ENCODE data around the gene IRF2BPL. TPM values are rescaled to one million over a fixed set of nuclear protein-coding genes. Genes with fewer than 3 reads are reported as not detected.

The IRF2BPL gene
- total and polyA plus RNA-seq, 9 of the 15 experiments (the other 6 are each of a cell fraction or from before 2014, with no cell fraction given), result 0.52 to 21.6 (median 2.5) TPM

GRCh38 chr14:77007975-77008421, 20.5 kb downstream of the IRF2BPL start:
- Histone ChIP-seq H2AFZ (ENCODE audit: low read depth, low read length) (no peak overlapping the region), H3K79me2 (ENCODE audit: control insufficient read depth, insufficient read depth, low read length) (no peaks in the 10 kb centered on the region), H4K20me1 (replicated peaks; ENCODE audit: control insufficient read depth, insufficient read depth, low read length) (no peaks in the 10 kb centered on the region), H3K9me1 (ENCODE audit: control insufficient read depth, insufficient read depth, low read length) (no peaks in the 10 kb centered on the region), H3K9ac (ENCODE audit: insufficient read depth in 1 of 2, low read depth in 2 of 2, low read length in 2 of 2) (no peak overlapping the region), H3K27me3 (ENCODE audit: control insufficient read depth in 2 of 2, insufficient read depth in 2 of 2, low read length in 2 of 2) (no peaks in the 10 kb centered on the region; a peak in 1 of 5 replicates), H3K36me3 (ENCODE audit: control insufficient read depth, insufficient read depth, low read length) (no peaks in the 10 kb centered on the region), H3K4me1 (replicated peaks in 1 of 2; ENCODE audit: control insufficient read depth in 2 of 2, insufficient read depth in 2 of 2, low read length in 2 of 2) (peaks cover 0 to 7% of the 10 kb centered on the region in 2 experiments; a peak in 2 of 5 replicates), H3K9me3 (replicated peaks; ENCODE audit: control insufficient read depth, insufficient read depth, low read depth, low read length) (no peaks in the 10 kb centered on the region), H3K27ac (ENCODE audit: extremely low read depth, low read depth, low read length) (no peak overlapping the region), H3K4me3 (no peak overlapping the region), H3K4me2 (ENCODE audit: insufficient read depth, low read length) (no peak overlapping the region)
- no peak; the same call in 2 of the 3 replicates for ATAC-seq
- CTCF ChIA-PET (ENCODE audit: low intra/inter-chr PET ratio), result no interaction called here
- POLR2A ChIA-PET, result interaction anchor here (0.6 kb wide), 1 partner anchor 53 kb away, joined by 4 read pairs; no protein-coding TSS in a partner anchor
- WGBS (ENCODE audit: insufficient coverage, low coverage, missing lambda C conversion rate), result 20% methylated on average over 3 of the region's 3 CpGs
- no peak for FAIRE-seq
- in situ Hi-C loops (cut with MboI) (no loop called here), intact Hi-C loops (cut with micrococcal nuclease) (no loop called here)
- TF ChIP-seq MTA2 (IDR thresholded peaks at IDR 0.05; ENCODE audit: low read depth), result no peak
- no peak for TF ChIP-seq ZNF696 (CRISPR knock-in tag; conservative IDR thresholded peaks at IDR 0.05)
- TF ChIP-seq STAT5B (CRISPR knock-in tag; IDR thresholded peaks at IDR 0.05), result no peak
- TF ChIP-seq ZC3H11A (IDR thresholded peaks at IDR 0.05; ENCODE audit: low read depth, low read length), result no peak
- TF ChIP-seq BRF2 (IDR thresholded peaks at IDR 0.05; ENCODE audit: borderline replicate concordance, insufficient read depth, insufficient read length), result no peak
- no peak for TF ChIP-seq CCNT2 (IDR thresholded peaks at IDR 0.05; ENCODE audit: borderline replicate concordance, extremely low read depth, insufficient read length, low read depth, low read length)
- TF ChIP-seq FOXK2 (conservative IDR thresholded peaks at IDR 0.05 in 1 of 2, IDR thresholded peaks at IDR 0.05 in 1 of 2; ENCODE audit: low read depth in 2 of 2), result no peak
- TF ChIP-seq HLTF (IDR thresholded peaks at IDR 0.05), result no peak
- TF ChIP-seq FOXP1 (CRISPR knock-in tag; IDR thresholded peaks at IDR 0.05), result no peak
- no peak for TF ChIP-seq TCF3 (CRISPR knock-in tag; IDR thresholded peaks at IDR 0.05)
- BruUV-seq (replicated peaks), result no TSS peak
- DNase-seq (ENCODE audit: extremely low read depth in 1 of 4, low spot score in 3 of 4), result no peak

Measured in K562 (cell line).